IMR-90 (cell line): ENCODE data around the gene ACOT7. TPM values are rescaled to one million over a fixed set of nuclear protein-coding genes. Genes with fewer than 3 reads are reported as not detected.

Source experiments
- ATAC-seq: fragments of 200-7000 bp; cut with Tn5 transposase; 2 replicates; pipeline ENCODE4 v1.9.1; 2020; ENCODE audit warnings: low read depth, mild to moderate bottlenecking, moderate library complexity
- BruUV-seq: library from RNA; stranded (reverse); fragments of 400-500 nt; replicated peaks from 2 replicates; lab custom pipeline; 2021; lab: Mats Ljungman, UMichigan
- CTCF ChIA-PET: fragments of 300-600 bp; formaldehyde crosslinking; extraction: SDS; loops from one replicate; lab custom pipeline; 2021; ENCODE audit warnings: antibody characterized with exemption; lab: Yijun Ruan, JAX
- POLR2A ChIA-PET: fragments of 300-600 bp; sonication (Branson Sonifier 250); formaldehyde crosslinking; loops from one replicate; lab custom pipeline; 2022; ENCODE audit warnings: antibody characterized with exemption; ENCODE audit not compliant: unreplicated experiment; lab: Charles Lee
- DNase-seq: peaks from one replicate; pipeline ENCODE4 v3.0.0; 2013
- H2AFZ ChIP-seq: replicated peaks from 2 replicates; pipeline ENCODE3; 2013; ENCODE audit warnings: low read length, mild to moderate bottlenecking; ENCODE audit not compliant: poor library complexity
- H2AK5ac ChIP-seq: 2 replicates; pipeline ENCODE4 v1.6.1; 2013; ENCODE audit warnings: low read depth, low read length, inconsistent platforms
- H2AK9ac ChIP-seq: replicated peaks from 2 replicates; pipeline ENCODE3; 2013; ENCODE audit warnings: mild to moderate bottlenecking, low read depth, low read length, moderate library complexity; ENCODE audit not compliant: poor library complexity
- H2BK120ac ChIP-seq: 2 replicates; pipeline ENCODE4 v1.6.1; 2013; ENCODE audit warnings: low read depth, low read length, inconsistent platforms
- H2BK15ac ChIP-seq: 3 replicates; pipeline ENCODE4 v1.6.1; 2013; ENCODE audit warnings: low read depth, low read length, inconsistent platforms
- H2BK20ac ChIP-seq: 2 replicates; pipeline ENCODE4 v1.6.1; 2013; ENCODE audit warnings: low read depth, mild to moderate bottlenecking, inconsistent platforms, low read length, moderate library complexity
- H2BK5ac ChIP-seq: 2 replicates; pipeline ENCODE4 v1.6.1; 2013; ENCODE audit warnings: mild to moderate bottlenecking, low read depth, low read length, inconsistent platforms; ENCODE audit not compliant: poor library complexity, severe bottlenecking
- H3K14ac ChIP-seq: replicated peaks from 2 replicates; pipeline ENCODE4 v1.6.1; 2013; ENCODE audit warnings: low read depth, low read length, inconsistent platforms
- H3K18ac ChIP-seq: 2 replicates; pipeline ENCODE4 v1.6.1; 2013; ENCODE audit warnings: low read depth, low read length, control low read depth
- H3K23ac ChIP-seq: 2 replicates; pipeline ENCODE4 v1.6.1; 2013; ENCODE audit warnings: low read depth, low read length, inconsistent platforms
- H3K27ac ChIP-seq: 2 replicates; pipeline ENCODE4 v1.5.1; 2013; ENCODE audit warnings: mild to moderate bottlenecking, control low read depth, low read length; ENCODE audit not compliant: insufficient read depth
- H3K27me3 ChIP-seq: 2 replicates; pipeline ENCODE4 v1.6.1; 2013; ENCODE audit warnings: low read length; ENCODE audit not compliant: control insufficient read depth, insufficient read depth
- H3K36me3 ChIP-seq: 2 replicates; pipeline ENCODE4 v1.6.1; 2013; ENCODE audit warnings: low read length, mixed read lengths; ENCODE audit not compliant: control insufficient read depth, insufficient read depth
- H3K4ac ChIP-seq: 2 replicates; pipeline ENCODE4 v1.6.1; 2013; ENCODE audit warnings: low read depth, low read length, inconsistent platforms
- H3K4me1 ChIP-seq: 2 replicates; pipeline ENCODE4 v1.6.1; 2013; ENCODE audit warnings: low read length, mixed read lengths; ENCODE audit not compliant: control insufficient read depth, insufficient read depth
- H3K4me2 ChIP-seq: 2 replicates; pipeline ENCODE4 v1.6.1; 2013; ENCODE audit warnings: low read depth, mild to moderate bottlenecking, control low read depth, low read length, moderate library complexity
- H3K4me3 ChIP-seq: 2 replicates; pipeline ENCODE4 v1.5.1; 2013; ENCODE audit warnings: low read depth, mild to moderate bottlenecking, control low read depth, low read length, moderate library complexity; ENCODE audit not compliant: insufficient read depth
- H3K56ac ChIP-seq: 2 replicates; pipeline ENCODE4 v1.6.1; 2013; ENCODE audit warnings: low read length, inconsistent platforms; ENCODE audit not compliant: insufficient read depth; ENCODE audit errors: extremely low read depth
- H3K79me1 ChIP-seq, 2 experiments: 2 replicates each; pipeline ENCODE4 v1.6.1; 2013; ENCODE audit warnings: low read length in 2 of 2, inconsistent platforms in 1 of 2, low read depth in 1 of 2
- H3K9ac ChIP-seq: 2 replicates; pipeline ENCODE4 v1.6.1; 2013; ENCODE audit warnings: low read depth, low read length, control low read depth
- H3K9me1 ChIP-seq: 2 replicates; pipeline ENCODE4 v1.6.1; 2013; ENCODE audit warnings: low read length, inconsistent platforms; ENCODE audit not compliant: insufficient read depth
- H3K9me3 ChIP-seq: 2 replicates; pipeline ENCODE4 v1.6.1; 2013; ENCODE audit warnings: low read length; ENCODE audit not compliant: control insufficient read depth, insufficient read depth
- H4K20me1 ChIP-seq: 2 replicates; pipeline ENCODE4 v1.6.1; 2013; ENCODE audit warnings: low read length, inconsistent platforms; ENCODE audit not compliant: insufficient read depth
- H4K5ac ChIP-seq: 2 replicates; pipeline ENCODE4 v1.6.1; 2013; ENCODE audit warnings: mild to moderate bottlenecking, low read depth, low read length, control low read depth
- H4K8ac ChIP-seq, 2 experiments: 2 replicates each; pipeline ENCODE4 v1.6.1; 2013; ENCODE audit warnings: low read depth in 2 of 2, low read length in 2 of 2, control low read depth in 1 of 2, inconsistent platforms in 1 of 2
- H4K91ac ChIP-seq: 2 replicates; pipeline ENCODE4 v1.6.1; 2013; ENCODE audit warnings: low read depth, low read length, inconsistent platforms; ENCODE audit not compliant: insufficient read depth
- BHLHE40 ChIP-seq: fragments of 150-350 bp; IDR thresholded peaks from 2 replicates; pipeline ENCODE4 v1.6.1; 2016; ENCODE audit warnings: mild to moderate bottlenecking, low read depth, low read length
- CEBPB ChIP-seq: IDR thresholded peaks from 2 replicates; pipeline ENCODE4 v1.6.1; 2012; ENCODE audit warnings: low read depth, low read length, improper control_type of control experiment
- MAZ ChIP-seq: IDR thresholded peaks from 2 replicates; pipeline ENCODE4 v1.6.1; 2012; ENCODE audit warnings: low read depth, mild to moderate bottlenecking, low read length, improper control_type of control experiment, moderate library complexity, borderline replicate concordance
- WGBS, 2 experiments: methylation state at CpG; one replicate each; pipeline versions ENCODE4 v1.1.5 to v1.1.7; 2013; ENCODE audit warnings: missing lambda C conversion rate in 2 of 2; ENCODE audit not compliant: insufficient read length in 1 of 2; ENCODE audit errors: extremely low coverage in 2 of 2; 5-methylcytosine and 5-hydroxymethylcytosine counted together
- dilution Hi-C: fragments of 300-500 bp; cut with HindIII; formaldehyde crosslinking; loops from one replicate; pipeline ENCODE4 v1.14.3; 2018; ENCODE audit warnings: low sequenced_read_pairs; ENCODE audit not compliant: unreplicated experiment
- in situ Hi-C: fragments of 300-500 bp; cut with MboI; formaldehyde crosslinking; loops from 3 replicates; pipeline ENCODE4 v1.14.3; 2019; ENCODE audit warnings: low sequenced_read_pairs, inconsistent platforms, mixed read lengths
- intact Hi-C: fragments of 100-400 bp; cut with micrococcal nuclease; formaldehyde crosslinking; loops from 2 replicates; pipeline ENCODE4 v1.10.0; 2022
- polyA plus RNA-seq, 3 experiments: library from polyadenylated mRNA; depleted of rRNA; stranded (reverse); fragments of >200 nt; gene quantifications; 2 replicates each; pipeline ENCODE4 v1.2.3, GENCODE V29; 2012; ENCODE audit warnings: low replicate concordance in 1 of 3
- total RNA-seq: library from RNA; depleted of rRNA; stranded (reverse); fragments of >200 nt; gene quantifications from 2 replicates; pipeline ENCODE4 v1.2.3, GENCODE V29; 2012

The ACOT7 gene
- total and polyA plus RNA-seq, 2 of the 4 experiments (the other 2 are of a cell fraction), result 51.6 to 242 TPM

DNA sequence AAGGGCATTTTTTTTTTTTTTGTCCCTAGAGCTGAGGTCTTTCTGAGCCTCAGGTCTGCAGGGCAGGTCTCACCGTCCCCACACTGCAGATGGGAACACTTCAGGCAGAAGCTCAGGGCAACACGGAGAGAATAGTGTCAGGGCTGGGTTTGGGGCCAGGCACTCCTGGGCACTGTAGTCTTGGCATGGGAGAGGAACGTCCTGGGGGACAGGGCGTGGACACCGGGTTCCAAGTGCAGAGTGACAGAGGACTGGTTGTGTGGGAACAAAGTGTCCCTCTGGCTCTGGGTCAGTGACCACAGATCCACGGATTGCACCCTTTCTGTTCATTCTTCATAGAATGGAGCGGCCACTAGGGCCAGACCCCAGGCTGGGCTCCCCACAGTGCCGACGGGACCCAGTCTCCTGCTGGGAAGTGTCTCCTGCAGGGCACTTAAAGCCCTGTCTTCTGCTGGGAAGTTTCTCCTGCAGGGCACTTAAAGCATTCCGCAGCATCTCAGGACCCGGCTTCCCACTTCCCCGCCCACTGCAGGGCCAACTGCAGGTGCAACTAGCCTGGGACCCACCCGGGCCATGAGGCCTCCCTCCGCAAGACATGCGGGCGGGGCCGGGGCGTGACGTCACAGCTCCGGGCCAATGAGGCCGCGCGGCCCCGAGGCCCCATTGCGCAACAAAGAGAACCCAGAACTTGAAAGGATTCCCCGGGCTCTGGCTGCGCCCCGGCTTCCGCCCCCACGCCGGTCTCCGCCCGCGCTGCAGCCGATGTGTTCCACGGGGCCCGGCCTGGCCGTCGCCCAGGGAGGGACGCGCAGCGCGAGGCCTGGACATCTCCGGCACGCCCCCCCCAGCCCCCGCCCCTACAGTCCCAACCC lies 133.8 kb downstream of the ACOT7 start:
- Histone ChIP-seq H3K4ac (no peak overlapping the region), H3K36me3 (no peaks in the 10 kb centered on the region), H3K9me1 (no peaks in the 10 kb centered on the region), H2AK9ac (peak overlapping the region; percentile 45), H3K23ac (no peak overlapping the region), H3K4me3 (peak overlapping the region; percentile 75), H2AK5ac (no peak overlapping the region), H4K8ac (no peak overlapping the region), H3K79me1 (no peaks in the 10 kb centered on the region), H2BK120ac (no peak overlapping the region), H4K20me1 (peaks cover 4% of the 10 kb centered on the region), H3K27me3 (no peaks in the 10 kb centered on the region), H4K91ac (no peak overlapping the region), H3K18ac (no peak overlapping the region), H2BK15ac (no peak overlapping the region), H3K4me1 (peaks cover 2% of the 10 kb centered on the region; the same call in 1 of the 2 replicates), H3K9me3 (no peaks in the 10 kb centered on the region), H3K27ac (no peak overlapping the region), H2AFZ (peak overlapping the region; percentile 91), H4K5ac (no peak overlapping the region), H3K4me2 (peak overlapping the region; percentile 52; the same call in 1 of the 2 replicates), H3K9ac (no peak overlapping the region), H3K14ac (no peak overlapping the region), H2BK5ac (no peak overlapping the region), H2BK20ac (no peak overlapping the region), H3K56ac (no peak overlapping the region)
- dilution Hi-C loops, result no loop called here
- in situ Hi-C loops, result loop anchor here (10.0 kb wide), 1 partner anchor 145 kb away; no protein-coding TSS in a partner anchor
- CTCF ChIA-PET, result interaction anchor here (0.6 kb wide), 1 partner anchor 58 kb away, joined by 3 read pairs; no protein-coding TSS in a partner anchor
- WGBS, 2 experiments, result 28% methylated on average over 10 of the region's 46 CpGs; no CpG with 5 or more reads in 1 of the 2 experiments
- ATAC-seq, result peak; percentile 61
- DNase-seq, result peak; percentile 72
- BruUV-seq, result no TSS peak
- TF ChIP-seq BHLHE40 (no peak), MAZ (peak; percentile 86; the same call in 1 of the 2 replicates), CEBPB (peak; percentile 100)
- POLR2A ChIA-PET, result no interaction called here
- intact Hi-C loops, result loop anchor here (1.0 kb wide), 1 partner anchor 84 kb away; no protein-coding TSS in a partner anchor
